T-helper 1 cell treated with Interleukin-12 subunit alpha and Interleukin-12 subunit beta and Interleukin-4 antibody, amounts not matched to agents 30 μg/mL and 1 μg/mL, for 36 hours (primary cell): ENCODE results near the gene CLEC16A.
A peak's percentile ranks its signal among the peaks of the same experiment; 100 is the strongest.
"Not testable (repeated sequence)": the region's sequence is repeated elsewhere in the genome, so short reads cannot be mapped to it uniquely, and the experiment has no call there.

Experiments
- H3K27ac Mint-ChIP-seq: one replicate; pipeline ENCODE4 v1.8.0; 2021; ENCODE audit warnings: mild to moderate bottlenecking, mixed read lengths
- H3K27me3 Mint-ChIP-seq: one replicate; pipeline ENCODE4 v1.8.0; 2021; ENCODE audit warnings: low read depth, mixed read lengths
- H3K36me3 Mint-ChIP-seq: one replicate; pipeline ENCODE4 v1.8.0; 2021; ENCODE audit warnings: low read depth, mixed read lengths
- H3K4me1 Mint-ChIP-seq: one replicate; pipeline ENCODE4 v1.8.0; 2021; ENCODE audit warnings: low read depth, mixed read lengths
- H3K4me3 Mint-ChIP-seq: one replicate; pipeline ENCODE4 v1.8.0; 2021; ENCODE audit warnings: mild to moderate bottlenecking, moderate library complexity, mixed read lengths
- H3K9me3 Mint-ChIP-seq: one replicate; pipeline ENCODE4 v1.8.0; 2021; ENCODE audit warnings: mixed read lengths

The CLEC16A gene

GRCh38 chr16:10941127-10941933 lies 3.0 kb upstream of the CLEC16A start:
- Mint-ChIP-seq H3K27me3 (no peaks in the 10 kb centered on the region), H3K4me3 (peak overlapping the region; percentile 94), H3K9me3 (no peaks in the 10 kb centered on the region), H3K27ac (peak overlapping the region; percentile 79), H3K36me3 (peaks cover 18% of the 10 kb centered on the region), H3K4me1 (peaks cover 76% of the 10 kb centered on the region)

- Mint-ChIP-seq H3K4me3 (peak overlapping the region; percentile 94), H3K4me1 (peaks cover 71% of the 10 kb centered on the region), H3K36me3 (peaks cover 17% of the 10 kb centered on the region)
- H3K27ac Mint-ChIP-seq, H3K9me3 Mint-ChIP-seq, H3K27me3 Mint-ChIP-seq: not testable (repeated sequence)
Measured at GRCh38 chr16:10941935-10942351, 2.4 kb upstream of the CLEC16A start.

DNA sequence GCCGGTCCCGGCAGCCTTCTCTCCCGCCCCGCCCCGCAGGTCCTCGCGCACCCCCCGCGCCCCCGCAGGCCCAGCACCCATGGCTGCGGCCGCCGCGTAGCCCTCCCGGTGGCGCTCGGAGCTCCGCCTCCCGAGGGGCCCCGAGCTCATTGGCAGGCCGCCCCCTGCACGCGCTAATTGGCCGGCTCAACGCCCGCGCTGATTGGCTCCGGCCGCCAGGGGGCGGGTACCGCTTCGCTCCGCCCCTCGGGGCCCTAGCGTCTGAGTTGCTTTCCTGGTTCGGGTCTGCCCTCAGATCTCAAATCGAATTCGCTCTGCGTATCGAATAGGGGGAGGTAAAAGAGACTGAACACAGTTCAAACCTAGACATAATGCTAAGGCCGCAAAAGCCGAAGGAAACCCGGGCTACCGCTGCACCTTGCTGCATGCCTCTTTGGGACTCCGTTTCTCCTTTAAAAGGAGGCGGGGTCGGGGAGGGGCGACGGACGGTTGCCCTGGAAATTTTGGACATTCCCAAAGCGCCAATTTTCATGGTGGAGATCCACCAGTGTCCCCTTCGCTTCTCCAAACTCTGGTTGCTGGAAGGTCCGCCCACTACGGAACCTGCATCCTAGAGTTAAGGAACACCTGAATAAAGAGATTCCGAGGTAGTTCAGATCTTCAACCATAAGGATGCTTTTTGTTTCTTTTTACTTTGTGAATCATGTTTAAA lies 1.9 kb upstream of the CLEC16A start, which contains the start of gene DEXI:
Gene DEXI (minus strand): TSS at position 117 of the 712 bp plus-strand sequence. CDS start 463 bp downstream, outside the sequence.
- peaks cover 17% of the 10 kb centered on the region for H3K36me3 Mint-ChIP-seq
- H3K27ac Mint-ChIP-seq, result peak within 1 kb of the TSS; percentile 79
- H3K9me3 Mint-ChIP-seq, result no peaks in the 10 kb centered on the region
- H3K27me3 Mint-ChIP-seq, result no peaks in the 10 kb centered on the region
- peaks cover 66% of the 10 kb centered on the region for H3K4me1 Mint-ChIP-seq
- H3K4me3 Mint-ChIP-seq, result peak within 1 kb of the TSS; percentile 94

GRCh38 chr16:10943064-10943353 lies 1.4 kb upstream of the CLEC16A start:
- no peak overlapping the region for H3K27ac Mint-ChIP-seq
- H3K4me1 Mint-ChIP-seq, result peaks cover 61% of the 10 kb centered on the region
- H3K9me3 Mint-ChIP-seq, result no peaks in the 10 kb centered on the region
- peaks cover 17% of the 10 kb centered on the region for H3K36me3 Mint-ChIP-seq
- H3K27me3 Mint-ChIP-seq, result no peaks in the 10 kb centered on the region
- peak overlapping the region; percentile 63 for H3K4me3 Mint-ChIP-seq

DNA sequence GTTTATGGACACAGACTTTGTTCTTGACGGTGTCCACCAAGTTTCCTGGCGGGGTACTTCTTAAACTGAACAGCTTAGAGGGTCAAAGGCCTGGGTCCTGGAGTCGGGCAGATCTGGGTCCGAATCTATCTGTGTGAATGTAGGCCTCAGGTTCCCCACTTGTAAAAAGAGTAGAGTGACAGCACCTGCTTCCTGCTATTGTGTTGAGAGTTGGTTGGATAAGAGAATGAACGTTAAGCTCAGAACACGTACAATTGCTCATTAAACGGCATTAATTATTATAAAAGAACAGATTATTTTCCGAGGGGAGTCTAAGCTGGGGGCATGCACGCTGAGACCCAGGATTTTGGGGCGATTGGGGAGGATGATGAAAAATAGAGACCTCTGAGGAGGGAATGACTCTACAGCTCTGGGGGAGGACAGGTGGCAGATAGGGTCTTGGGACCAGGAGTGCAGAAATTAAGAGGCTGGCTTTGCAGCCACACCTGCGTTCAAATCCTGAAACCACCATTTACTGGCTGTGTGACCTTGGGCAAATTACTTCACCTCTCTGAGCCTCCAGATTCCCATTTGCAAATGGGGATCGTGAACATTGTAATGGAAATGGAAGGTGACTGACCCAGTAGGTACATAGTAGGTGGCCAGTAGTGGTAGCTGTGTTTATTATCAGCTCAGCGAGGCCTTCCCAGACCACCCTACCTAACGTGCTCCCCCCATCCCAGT lies 862 bp downstream of the CLEC16A start:
- Mint-ChIP-seq H3K27me3 (no peaks in the 10 kb centered on the region), H3K36me3 (peaks cover 8% of the 10 kb centered on the region), H3K27ac (peak overlapping the region; percentile 82), H3K4me1 (peaks cover 53% of the 10 kb centered on the region), H3K9me3 (no peaks in the 10 kb centered on the region), H3K4me3 (peak overlapping the region; percentile 87)

DNA sequence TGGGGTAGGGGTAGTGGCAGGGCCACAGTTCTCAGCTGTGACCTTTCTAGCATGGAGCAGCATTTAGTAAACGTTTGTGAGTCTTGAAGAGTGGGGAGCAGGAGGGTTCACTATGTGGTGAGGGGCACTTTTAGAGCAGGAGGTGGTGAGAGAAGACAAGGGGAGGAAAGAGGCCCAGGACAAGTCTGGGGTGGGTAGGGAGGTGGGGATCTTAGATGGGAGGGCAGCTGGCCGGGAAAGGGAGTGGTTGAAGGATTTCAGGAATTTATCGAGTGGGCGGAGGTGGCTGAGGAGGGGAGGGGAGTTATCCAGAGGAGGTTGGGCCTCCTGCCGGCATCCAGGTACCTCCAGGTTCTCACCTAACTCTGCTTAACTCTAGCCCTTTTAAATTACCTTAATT lies 1.9 kb downstream of the CLEC16A start:
- H3K27ac Mint-ChIP-seq, result no peak overlapping the region
- H3K27me3 Mint-ChIP-seq, result no peaks in the 10 kb centered on the region
- H3K4me3 Mint-ChIP-seq, result peak overlapping the region; percentile 87
- no peaks in the 10 kb centered on the region for H3K9me3 Mint-ChIP-seq
- H3K4me1 Mint-ChIP-seq, result peaks cover 50% of the 10 kb centered on the region
- peaks cover 2% of the 10 kb centered on the region for H3K36me3 Mint-ChIP-seq

DNA sequence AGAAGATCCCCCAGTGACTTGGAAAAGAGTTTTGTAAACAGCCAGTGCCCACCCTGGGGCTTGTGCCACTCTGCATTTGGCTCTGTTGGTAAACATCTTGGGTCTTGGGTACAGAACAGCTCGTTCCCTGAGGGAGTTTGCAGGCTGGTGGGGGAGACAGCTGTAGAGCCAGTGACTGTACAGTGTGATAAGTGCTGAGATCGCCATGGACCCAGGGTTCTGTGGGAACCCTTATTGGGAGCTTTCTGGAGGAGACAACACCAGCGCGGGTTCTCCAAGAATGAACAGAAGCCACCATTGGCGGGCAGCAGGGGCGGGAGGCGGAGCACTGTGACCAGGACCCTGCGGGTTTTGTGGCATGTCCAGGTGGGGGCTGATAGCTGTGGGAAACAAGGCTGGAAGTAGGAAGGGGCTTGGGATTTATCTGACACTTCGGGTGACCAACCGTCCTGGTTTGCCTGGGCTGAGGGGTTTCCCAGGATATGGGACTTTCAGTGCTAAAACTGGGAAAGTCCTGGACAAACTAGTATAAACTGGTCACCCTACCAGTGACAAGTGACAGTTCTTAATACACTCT lies 2.9 kb downstream of the CLEC16A start:
- no peak overlapping the region for H3K4me3 Mint-ChIP-seq
- H3K27me3 Mint-ChIP-seq, result no peaks in the 10 kb centered on the region
- H3K4me1 Mint-ChIP-seq, result peaks cover 47% of the 10 kb centered on the region
- peaks cover 2% of the 10 kb centered on the region for H3K36me3 Mint-ChIP-seq
- no peak overlapping the region for H3K27ac Mint-ChIP-seq
- no peaks in the 10 kb centered on the region for H3K9me3 Mint-ChIP-seq

- Mint-ChIP-seq H3K4me3 (peak overlapping the region; percentile 11), H3K4me1 (peaks cover 43% of the 10 kb centered on the region), H3K36me3 (peaks cover 2% of the 10 kb centered on the region), H3K27ac (peak overlapping the region; percentile 70), H3K27me3 (no peaks in the 10 kb centered on the region), H3K9me3 (no peaks in the 10 kb centered on the region)
Measured at GRCh38 chr16:10949424-10949970, 5.1 kb downstream of the CLEC16A start.

DNA sequence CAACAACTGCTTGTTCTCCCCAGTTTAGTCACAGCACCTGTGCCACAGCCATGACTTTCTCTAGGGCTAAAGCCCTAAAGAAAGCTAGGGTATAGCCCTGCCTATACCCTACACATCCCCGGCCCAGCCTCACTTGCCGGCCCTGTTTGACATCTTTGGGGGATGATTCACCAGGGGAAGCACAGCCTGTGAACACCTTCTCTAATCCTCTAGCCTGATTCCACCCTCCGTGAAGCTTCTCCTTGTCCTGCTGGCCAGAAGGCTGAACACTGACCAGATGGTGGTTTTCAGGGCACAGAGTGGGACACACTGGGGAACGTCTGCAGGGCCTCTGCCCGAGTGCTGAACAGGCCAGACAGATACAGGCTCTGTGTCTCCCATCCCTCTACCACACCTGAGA lies 6.0 kb downstream of the CLEC16A start:
- Mint-ChIP-seq H3K4me3 (no peak overlapping the region), H3K36me3 (no peaks in the 10 kb centered on the region), H3K27ac (no peak overlapping the region), H3K27me3 (no peaks in the 10 kb centered on the region), H3K9me3 (no peaks in the 10 kb centered on the region), H3K4me1 (peaks cover 45% of the 10 kb centered on the region)

DNA sequence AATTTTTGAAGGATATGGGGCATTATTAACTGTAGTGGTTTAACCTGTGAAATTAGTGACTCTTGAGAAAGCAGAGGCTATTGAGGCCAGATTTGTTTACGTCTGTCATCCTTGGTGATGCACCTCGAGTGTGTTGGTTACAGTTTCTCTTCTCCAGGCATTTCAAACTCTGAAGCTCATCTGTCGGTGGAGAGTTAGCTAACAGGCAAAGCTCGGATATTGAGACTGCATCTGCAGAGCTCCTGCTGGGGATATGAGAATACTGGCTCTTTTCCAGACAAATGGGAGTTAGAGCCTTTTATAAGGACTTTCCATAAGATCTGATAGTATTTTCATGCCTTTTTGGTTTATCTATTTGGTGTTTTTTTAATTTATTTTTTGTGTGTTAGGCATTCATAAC lies 6.7 kb downstream of the CLEC16A start:
- no peak overlapping the region for H3K4me3 Mint-ChIP-seq
- no peak overlapping the region for H3K27ac Mint-ChIP-seq
- H3K36me3 Mint-ChIP-seq, result no peaks in the 10 kb centered on the region
- peaks cover 38% of the 10 kb centered on the region for H3K4me1 Mint-ChIP-seq
- H3K9me3 Mint-ChIP-seq, result no peaks in the 10 kb centered on the region
- H3K27me3 Mint-ChIP-seq, result no peaks in the 10 kb centered on the region

- Mint-ChIP-seq H3K36me3 (peaks cover 9% of the 10 kb centered on the region), H3K27me3 (no peaks in the 10 kb centered on the region), H3K4me1 (peaks cover 39% of the 10 kb centered on the region), H3K27ac (peak overlapping the region; percentile 35), H3K4me3 (no peak overlapping the region), H3K9me3 (no peaks in the 10 kb centered on the region)
Measured at GRCh38 chr16:10954903-10955302, 10.5 kb downstream of the CLEC16A start.

DNA sequence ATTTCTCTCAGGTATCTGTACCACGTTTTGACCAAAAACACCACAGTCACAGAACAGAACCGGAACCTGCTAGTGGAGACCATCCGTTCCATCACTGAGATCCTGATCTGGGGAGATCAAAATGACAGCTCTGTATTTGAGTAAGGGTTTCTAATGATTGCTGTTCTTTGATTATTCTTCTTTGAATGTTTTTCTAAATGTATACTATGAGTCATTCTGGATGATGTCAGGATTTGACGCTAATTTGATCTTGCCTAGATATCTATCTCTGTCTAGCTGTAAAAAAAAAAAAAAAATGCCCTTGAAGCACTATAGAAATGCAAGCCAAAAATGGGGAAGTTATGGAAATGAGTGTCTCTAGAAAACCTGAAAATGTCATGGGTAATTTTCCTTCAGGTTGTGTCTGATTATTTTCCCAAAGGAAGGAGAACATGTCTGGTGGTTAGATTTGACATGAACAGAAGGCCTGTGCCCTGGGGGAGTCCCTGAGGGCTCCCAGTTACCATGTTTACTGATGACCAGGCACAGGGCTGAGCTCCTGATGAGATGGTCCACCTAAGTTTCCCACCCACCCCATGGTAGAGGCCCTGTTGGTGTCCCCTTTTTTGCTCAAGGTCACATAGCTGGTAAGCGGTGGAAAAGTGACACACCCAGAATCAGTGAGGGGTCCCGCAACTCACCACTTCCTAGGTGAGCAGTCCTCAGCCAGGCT lies 13.6 kb downstream of the CLEC16A start:
- Mint-ChIP-seq H3K27me3 (no peaks in the 10 kb centered on the region), H3K36me3 (peaks cover 13% of the 10 kb centered on the region), H3K9me3 (no peaks in the 10 kb centered on the region), H3K4me3 (peak overlapping the region; percentile 22), H3K27ac (peak overlapping the region; percentile 47), H3K4me1 (peaks cover 35% of the 10 kb centered on the region)

DNA sequence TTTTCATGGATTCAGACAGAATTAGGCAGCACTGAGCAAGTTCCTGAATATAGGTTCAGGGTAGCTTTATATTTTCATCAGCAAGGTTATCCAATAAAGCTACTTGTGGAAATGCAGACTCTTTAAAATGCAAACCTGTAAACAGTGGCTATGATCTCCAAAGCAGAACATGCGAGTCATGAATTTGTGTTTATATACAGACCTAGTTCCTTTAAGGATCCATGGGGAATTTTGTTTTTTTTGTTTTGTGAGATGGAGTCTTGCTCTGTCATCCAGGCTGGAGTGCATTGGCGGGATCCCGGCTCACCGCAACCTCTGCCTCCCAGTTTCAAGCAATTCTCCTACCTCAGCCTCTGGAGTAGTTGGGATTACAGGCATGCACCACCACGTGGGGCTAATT lies 14.8 kb downstream of the CLEC16A start:
- Mint-ChIP-seq H3K36me3 (peaks cover 24% of the 10 kb centered on the region), H3K27me3 (no peaks in the 10 kb centered on the region), H3K4me1 (peaks cover 42% of the 10 kb centered on the region), H3K27ac (no peak overlapping the region), H3K4me3 (no peak overlapping the region), H3K9me3 (no peaks in the 10 kb centered on the region)

DNA sequence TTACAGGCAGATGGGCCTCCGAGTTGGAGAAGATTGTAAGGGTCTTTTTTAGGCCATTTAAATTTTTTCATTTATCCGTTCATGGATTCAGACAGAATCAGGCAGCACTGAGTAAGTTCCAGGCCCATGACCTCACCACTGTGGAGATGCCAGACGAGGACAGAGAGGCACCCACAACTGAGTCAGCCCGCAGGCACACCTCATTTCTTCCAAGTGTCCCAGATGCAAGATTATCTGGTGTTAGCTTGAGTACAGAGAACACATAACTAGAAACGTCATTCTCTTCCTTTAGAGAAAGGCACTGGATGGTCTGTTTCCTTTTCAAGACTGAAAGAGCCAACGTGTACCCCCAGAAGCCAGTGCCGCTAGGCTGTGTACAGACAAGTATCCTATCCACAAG lies 16.9 kb downstream of the CLEC16A start:
- Mint-ChIP-seq H3K9me3 (peaks cover 4% of the 10 kb centered on the region), H3K4me1 (peaks cover 49% of the 10 kb centered on the region), H3K4me3 (no peak overlapping the region), H3K36me3 (peaks cover 33% of the 10 kb centered on the region), H3K27ac (no peak overlapping the region), H3K27me3 (no peaks in the 10 kb centered on the region)
